HepG2 (cell line): Measurements from ENCODE around the gene CCNF. TPM values are rescaled to one million over a fixed set of nuclear protein-coding genes. Genes with fewer than 3 reads are reported as not detected.
"Not testable (repeated sequence)": the region's sequence is repeated elsewhere in the genome, so short reads cannot be mapped to it uniquely, and the experiment has no call there.

Source experiments
- ATAC-seq: fragments of 200-7000 bp; cut with Tn5 transposase; 3 replicates; pipeline ENCODE4 v1.9.1; 2020; ENCODE audit warnings: mild to moderate bottlenecking, moderate library complexity
- BruUV-seq: library from RNA; stranded (reverse); fragments of 400-500 nt; replicated peaks from 2 replicates; lab custom pipeline; 2021; lab: Mats Ljungman, UMichigan
- CTCF ChIA-PET: fragments of 300-600 bp; formaldehyde crosslinking; extraction: SDS; loops from one replicate; lab custom pipeline; 2021; ENCODE audit warnings: low total read pairs, inconsistent platforms, low intra/inter-chr PET ratio; lab: Yijun Ruan, JAX
- POLR2A ChIA-PET: fragments of 350-600 bp; sonication (Branson Sonifier 250); formaldehyde crosslinking; loops from one replicate; lab custom pipeline; 2020; ENCODE audit warnings: antibody characterized with exemption, inconsistent platforms; lab: Yijun Ruan, JAX
- DNase-seq: peaks from one replicate; pipeline ENCODE4 v3.0.0-alpha.2; 2015; ENCODE audit warnings: low spot score
- FAIRE-seq: peaks from 3 replicates; lab custom pipeline; 2011; peaks lifted over from hg19 to GRCh38; lab: Jason Lieb, UNC
- H2AFZ ChIP-seq: one replicate; pipeline ENCODE4 v1.6.1; 2011; ENCODE audit warnings: low read length, inconsistent platforms
- H3K27ac ChIP-seq: fragments of 300-600 bp; 3 replicates; pipeline ENCODE4 v1.8.0; 2011; ENCODE audit warnings: mixed run types, mild to moderate bottlenecking, mixed read lengths, low read length, inconsistent platforms; ENCODE audit not compliant: insufficient read depth; ENCODE audit errors: extremely low read length
- H3K27me3 ChIP-seq, 2 experiments: fragments of 200-600 bp in 1 of 2; 2 replicates in 1 of 2; 3 replicates in 1 of 2; pipeline versions ENCODE4 v1.6.0 to v1.8.0; 2011; ENCODE audit warnings: low read length in 2 of 2, mild to moderate bottlenecking in 2 of 2, moderate library complexity in 2 of 2, inconsistent platforms in 1 of 2; ENCODE audit not compliant: insufficient read depth in 2 of 2, control insufficient read depth in 1 of 2
- H3K36me3 ChIP-seq, 2 experiments: fragments of 200-600 bp in 1 of 2; replicated peaks in 1 of 2; 2 replicates in 1 of 2; 3 replicates in 1 of 2; pipeline versions ENCODE4 v1.5.1 to v1.8.0; 2011; ENCODE audit warnings: low read length in 2 of 2, inconsistent platforms in 1 of 2; ENCODE audit not compliant: insufficient read depth in 2 of 2, control insufficient read depth in 1 of 2
- H3K4me1 ChIP-seq: 2 replicates; pipeline ENCODE4 v1.5.1; 2012; ENCODE audit warnings: low read length, inconsistent platforms; ENCODE audit not compliant: insufficient read depth
- H3K4me2 ChIP-seq: 2 replicates; pipeline ENCODE4 v1.6.0; 2011; ENCODE audit warnings: low read depth, low read length, inconsistent platforms
- H3K4me3 ChIP-seq, 3 experiments: fragments of 200-600 bp in 1 of 3; sonication (generic), shearing (Covaris generic) in 1 of 3; replicated peaks in 1 of 3; 2 replicates each; pipeline ENCODE4 v1.5.1; 2011 to 2016; ENCODE audit warnings: low read length in 3 of 3, inconsistent platforms in 2 of 3, low read depth in 2 of 3, mild to moderate bottlenecking in 2 of 3, control low read depth in 1 of 3, mixed read lengths in 1 of 3; ENCODE audit not compliant: insufficient read depth in 1 of 3
- H3K79me2 ChIP-seq: one replicate; pipeline ENCODE4 v1.6.1; 2011; ENCODE audit warnings: low read length, inconsistent platforms; ENCODE audit not compliant: insufficient read depth
- H3K9ac ChIP-seq: 2 replicates; pipeline ENCODE4 v1.6.0; 2011; ENCODE audit warnings: mild to moderate bottlenecking, low read depth, low read length, inconsistent platforms; ENCODE audit not compliant: insufficient read depth
- H3K9me3 ChIP-seq: 2 replicates; pipeline ENCODE4 v1.5.1; 2012; ENCODE audit warnings: mild to moderate bottlenecking, low read length
- H4K20me1 ChIP-seq: 2 replicates; pipeline ENCODE4 v1.6.0; 2011; ENCODE audit warnings: inconsistent platforms, mild to moderate bottlenecking, low read length, moderate library complexity; ENCODE audit not compliant: insufficient read depth
- ASH2L ChIP-seq: fragments of 300-600, 200-600 bp; sonication (generic); IDR thresholded peaks from 2 replicates; pipeline ENCODE4 v1.7.0; 2017; ENCODE audit warnings: low read depth, mild to moderate bottlenecking, moderate library complexity, mixed read lengths, low read length; ENCODE audit not compliant: insufficient read length
- MLLT10 ChIP-seq: sonication (generic); formaldehyde crosslinking; IDR thresholded peaks from 2 replicates; pipeline ENCODE4 v1.4.0; 2020; ENCODE audit warnings: missing genetic modification reagents
- PAX8 ChIP-seq: sonication (generic); formaldehyde crosslinking; IDR thresholded peaks from 2 replicates; pipeline ENCODE4 v1.8.0; 2022; ENCODE audit warnings: mild to moderate bottlenecking, missing genetic modification reagents, borderline replicate concordance
- SP4 ChIP-seq: sonication (generic); formaldehyde crosslinking; IDR thresholded peaks from 2 replicates; pipeline ENCODE4 v1.8.1; 2023; ENCODE audit warnings: mild to moderate bottlenecking, missing genetic modification reagents
- TAF15 ChIP-seq: fragments of 200-400 bp; formaldehyde crosslinking; IDR thresholded peaks from one replicate; pipeline ENCODE4 v1.6.1; 2018; ENCODE audit warnings: mild to moderate bottlenecking, low read depth, low read length; ENCODE audit not compliant: poor library complexity, severe bottlenecking
- ZFP1 ChIP-seq: IDR thresholded peaks from 2 replicates; pipeline ENCODE4 v1.6.1; 2016
- ZNF224 ChIP-seq: sonication (generic); formaldehyde crosslinking; IDR thresholded peaks from 2 replicates; pipeline ENCODE4 v1.5.0; 2020; ENCODE audit warnings: mild to moderate bottlenecking, missing genetic modification reagents
- ZNF709 ChIP-seq: sonication (generic); formaldehyde crosslinking; IDR thresholded peaks from 2 replicates; pipeline ENCODE4 v1.5.0; 2020; ENCODE audit warnings: mild to moderate bottlenecking, missing genetic modification reagents
- WGBS: methylation state at CpG from one replicate; pipeline ENCODE4 v1.1.6; 2017; ENCODE audit warnings: low lambda C conversion rate; 5-methylcytosine and 5-hydroxymethylcytosine counted together
- in situ Hi-C: cut with HindIII; loops from 2 replicates; pipeline ENCODE4 v1.10.0; 2017; ENCODE audit warnings: low pct_unique_long_range_greater_than_20kb; ENCODE audit not compliant: extremely low pct_ligation_motif_present
- intact Hi-C: fragments of 100-400 bp; cut with micrococcal nuclease; formaldehyde crosslinking; loops from one replicate; pipeline ENCODE4 v1.10.0; 2022; ENCODE audit not compliant: unreplicated experiment
- polyA plus RNA-seq, 8 experiments: library from polyadenylated mRNA; depleted of rRNA in 3 of 8; stranded (reverse) in 7 of 8; unstranded in 1 of 8; fragments of >200 nt; fragmentation: Illumina TruSeq in 4 of 8; extraction: Trizol in 4 of 8; gene quantifications; 2 replicates each; pipeline versions ENCODE4 v1.2.1 to v1.2.3, GENCODE V29; 2011 to 2016; ENCODE audit warnings: low read depth in 4 of 8, missing spikeins in 1 of 8, mixed read lengths in 1 of 8; ENCODE audit not compliant: insufficient read depth in 1 of 8
- total RNA-seq, 5 experiments: library from RNA; depleted of rRNA; stranded (reverse); fragments of >200 nt; fragmentation: Illumina TruSeq; extraction: Trizol; gene quantifications; 2 replicates each; pipeline ENCODE4 v1.2.3, GENCODE V29; 2016; ENCODE audit warnings: low read depth in 1 of 5
- TF ChIP-seq, protein P1 (sequence below): sonication (generic); formaldehyde crosslinking; IDR thresholded peaks from 2 replicates; pipeline ENCODE4 v1.5.1; 2020; ENCODE audit warnings: missing genetic modification reagents, mild to moderate bottlenecking, borderline replicate concordance
- TF ChIP-seq, protein P2 (sequence below): sonication (generic); formaldehyde crosslinking; IDR thresholded peaks from 2 replicates; pipeline ENCODE4 v1.8.1; 2022; ENCODE audit warnings: low read depth, mild to moderate bottlenecking, missing genetic modification reagents

Gene CCNF
- total and polyA plus RNA-seq, 2 of the 13 experiments (the other 11 are each of a cell fraction or from before 2014, with no cell fraction given), result 6.4 to 22.8 TPM

DNA sequence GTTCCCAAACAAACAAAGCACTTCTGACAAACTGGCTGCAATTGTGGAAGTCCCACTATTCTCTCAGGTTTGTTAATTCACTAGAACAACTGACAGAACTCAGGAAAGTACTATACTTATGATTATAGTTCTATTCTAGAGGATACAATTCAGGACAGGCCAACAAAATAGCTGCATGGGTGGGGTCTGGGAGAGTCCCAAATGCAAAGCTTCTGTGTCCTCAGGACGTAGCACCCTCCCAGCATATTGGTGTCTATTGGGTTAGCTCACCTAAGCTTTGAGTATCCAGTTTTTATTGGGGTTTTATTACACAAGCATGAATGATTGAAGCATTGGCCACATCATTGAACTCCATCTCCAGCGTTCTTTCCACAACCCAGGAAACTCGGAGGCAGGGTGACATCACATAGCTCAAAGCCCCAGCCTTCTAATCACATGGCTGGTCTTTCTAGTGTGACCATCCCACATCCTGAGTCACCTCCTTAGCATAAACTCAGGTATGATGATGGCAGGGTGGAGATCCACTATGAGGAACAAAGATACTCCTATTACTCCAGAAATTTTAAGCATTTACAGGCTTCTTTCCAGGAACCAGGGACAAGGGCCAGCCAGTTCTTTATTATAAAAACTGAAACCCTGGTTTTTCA lies 43.9 kb upstream of the CCNF start:
- intact Hi-C loops, result loop anchor here (5.0 kb wide), 1 partner anchor 43 kb away; the partner anchor contains the start of gene ABCA3
- TF ChIP-seq TAF15 (no peak), ZNF224 (CRISPR knock-in tag) (no peak), ZFP1 (CRISPR knock-in tag) (no peak), ZNF709 (CRISPR knock-in tag) (no peak), PAX8 (CRISPR knock-in tag) (no peak), ASH2L (no peak), MLLT10 (no peak), SP4 (CRISPR knock-in tag) (no peak)
- TF ChIP-seq, protein P1, sequence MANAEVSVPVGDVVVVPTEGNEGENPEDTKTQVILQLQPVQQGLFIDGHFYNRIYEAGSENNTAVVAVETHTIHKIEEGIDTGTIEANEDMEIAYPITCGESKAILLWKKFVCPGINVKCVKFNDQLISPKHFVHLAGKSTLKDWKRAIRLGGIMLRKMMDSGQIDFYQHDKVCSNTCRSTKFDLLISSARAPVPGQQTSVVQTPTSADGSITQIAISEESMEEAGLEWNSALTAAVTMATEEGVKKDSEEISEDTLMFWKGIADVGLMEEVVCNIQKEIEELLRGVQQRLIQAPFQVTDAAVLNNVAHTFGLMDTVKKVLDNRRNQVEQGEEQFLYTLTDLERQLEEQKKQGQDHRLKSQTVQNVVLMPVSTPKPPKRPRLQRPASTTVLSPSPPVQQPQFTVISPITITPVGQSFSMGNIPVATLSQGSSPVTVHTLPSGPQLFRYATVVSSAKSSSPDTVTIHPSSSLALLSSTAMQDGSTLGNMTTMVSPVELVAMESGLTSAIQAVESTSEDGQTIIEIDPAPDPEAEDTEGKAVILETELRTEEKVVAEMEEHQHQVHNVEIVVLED (CRISPR knock-in tag), result no peak
- TF ChIP-seq, protein P2, sequence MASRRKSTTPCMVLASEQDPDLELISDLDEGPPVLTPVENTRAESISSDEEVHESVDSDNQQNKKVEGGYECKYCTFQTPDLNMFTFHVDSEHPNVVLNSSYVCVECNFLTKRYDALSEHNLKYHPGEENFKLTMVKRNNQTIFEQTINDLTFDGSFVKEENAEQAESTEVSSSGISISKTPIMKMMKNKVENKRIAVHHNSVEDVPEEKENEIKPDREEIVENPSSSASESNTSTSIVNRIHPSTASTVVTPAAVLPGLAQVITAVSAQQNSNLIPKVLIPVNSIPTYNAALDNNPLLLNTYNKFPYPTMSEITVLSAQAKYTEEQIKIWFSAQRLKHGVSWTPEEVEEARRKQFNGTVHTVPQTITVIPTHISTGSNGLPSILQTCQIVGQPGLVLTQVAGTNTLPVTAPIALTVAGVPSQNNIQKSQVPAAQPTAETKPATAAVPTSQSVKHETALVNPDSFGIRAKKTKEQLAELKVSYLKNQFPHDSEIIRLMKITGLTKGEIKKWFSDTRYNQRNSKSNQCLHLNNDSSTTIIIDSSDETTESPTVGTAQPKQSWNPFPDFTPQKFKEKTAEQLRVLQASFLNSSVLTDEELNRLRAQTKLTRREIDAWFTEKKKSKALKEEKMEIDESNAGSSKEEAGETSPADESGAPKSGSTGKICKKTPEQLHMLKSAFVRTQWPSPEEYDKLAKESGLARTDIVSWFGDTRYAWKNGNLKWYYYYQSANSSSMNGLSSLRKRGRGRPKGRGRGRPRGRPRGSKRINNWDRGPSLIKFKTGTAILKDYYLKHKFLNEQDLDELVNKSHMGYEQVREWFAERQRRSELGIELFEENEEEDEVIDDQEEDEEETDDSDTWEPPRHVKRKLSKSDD (CRISPR knock-in tag), result no peak
- no peak overlapping the region for H3K4me2 ChIP-seq
- H3K9ac ChIP-seq, result no peak overlapping the region
- H3K79me2 ChIP-seq, result no peaks in the 10 kb centered on the region
- peaks cover 0 to 8% of the 10 kb centered on the region in 2 experiments; a peak in 1 of 5 replicates for H3K27me3 ChIP-seq
- H3K27ac ChIP-seq, result no peak overlapping the region
- no peaks in the 10 kb centered on the region for H3K36me3 ChIP-seq
- ChIA-PET CTCF (no interaction called here), POLR2A (no interaction called here)
- H4K20me1 ChIP-seq, result no peaks in the 10 kb centered on the region
- H3K9me3 ChIP-seq, result peaks cover 5% of the 10 kb centered on the region; the same call in 1 of the 2 replicates
- DNase-seq (no peak), ATAC-seq (no peak), FAIRE-seq (no peak)
- H3K4me1 ChIP-seq, result peaks cover 11% of the 10 kb centered on the region
- 3% methylated on average over 3 of the region's 3 CpGs for WGBS
- H2AFZ ChIP-seq, result no peak overlapping the region
- no TSS peak for BruUV-seq
- in situ Hi-C loops, result no loop called here
- H3K4me3 ChIP-seq, result no peak overlapping the region

- H3K4me3 ChIP-seq, in situ Hi-C loops, H3K36me3 ChIP-seq, H2AFZ ChIP-seq, BruUV-seq, H3K27me3 ChIP-seq, H3K27ac ChIP-seq, ATAC-seq, H3K9ac ChIP-seq, H3K9me3 ChIP-seq, H4K20me1 ChIP-seq, H3K79me2 ChIP-seq, H3K4me2 ChIP-seq, CTCF ChIA-PET, POLR2A ChIA-PET, DNase-seq, FAIRE-seq: not testable (repeated sequence)
- 74% methylated on average over 18 of the region's 19 CpGs for WGBS
- intact Hi-C loops, result loop anchor here (5.0 kb wide), 1 partner anchor 44 kb away; the partner anchor contains the start of gene ABCA3
- H3K4me1 ChIP-seq, result peaks cover 11% of the 10 kb centered on the region
Measured at GRCh38 chr16:2385982-2386381, 43.3 kb upstream of the CCNF start.
